GM10248 (cell line): ENCODE results near the gene SLC39A3.

ENCODE experiments used
- CTCF ChIA-PET: fragments of 300-600 bp; sonication (Branson Sonifier 250); formaldehyde crosslinking; extraction: SDS; loops from one replicate; lab custom pipeline; 2021; ENCODE audit warnings: antibody characterized with exemption; lab: Yijun Ruan, JAX
- POLR2A ChIA-PET: fragments of 350-650 bp; sonication (Branson Sonifier 250); formaldehyde crosslinking; extraction: SDS; loops from one replicate; lab custom pipeline; 2020; ENCODE audit warnings: antibody characterized with exemption; lab: Yijun Ruan, JAX
- DNase-seq: peaks from one replicate; pipeline ENCODE4 v3.0.0; 2012; ENCODE audit errors: extremely low spot score
- CTCF ChIP-seq: IDR thresholded peaks from 2 replicates; pipeline ENCODE4 v1.5.1; 2012; ENCODE audit warnings: mild to moderate bottlenecking, low read depth; ENCODE audit errors: extremely low read depth, missing control alignments, control extremely low read depth

SLC39A3 gene

GRCh38 chr19:2690856-2691255 lies 49.0 kb downstream of the SLC39A3 start:
- no peak for DNase-seq
- ChIA-PET CTCF (interaction anchor here (1.0 kb wide), 1 partner anchor 42 kb away, joined by 3 read pairs; no protein-coding TSS in a partner anchor), POLR2A (no interaction called here)
- no peak for TF ChIP-seq CTCF

GRCh38 chr19:2686360-2686759 lies 53.5 kb downstream of the SLC39A3 start:
- CTCF ChIA-PET, result interaction anchor here (1.4 to 1.8 kb wide), 2 partner anchors 13 to 52 kb away, joined by 4 read pairs; no protein-coding TSS in a partner anchor
- POLR2A ChIA-PET, result no interaction called here
- TF ChIP-seq CTCF, result no peak
- no peak for DNase-seq

GRCh38 chr19:2685204-2685704 lies 54.6 kb downstream of the SLC39A3 start:
- POLR2A ChIA-PET, result no interaction called here
- CTCF ChIA-PET, result interaction anchor here (1.4 kb wide), 1 partner anchor 53 kb away, joined by 4 read pairs; no protein-coding TSS in a partner anchor
- TF ChIP-seq CTCF, result no peak
- DNase-seq, result no peak

- no peak for DNase-seq
- ChIA-PET POLR2A (interaction anchor here (1.1 kb wide), 1 partner anchor 19 kb away, joined by 7 read pairs; the partner anchor contains the start of gene GNG7), CTCF (interaction anchor here (0.9 to 1.0 kb wide), 2 partner anchors 22 to 66 kb away, joined by 3 to 4 read pairs; no protein-coding TSS in a partner anchor)
- no peak for TF ChIP-seq CTCF
These were observed 56.3 kb downstream of the SLC39A3 start for GRCh38 chr19:2683430-2684003.
